BLaER1 treated with 17β-estradiol and CSF1 and Interleukin-3, amounts not matched to agents 10 nM and 100 nM (cell line): Measurements from ENCODE around the gene HOMER3.
A peak's percentile ranks its signal among the peaks of the same experiment; 100 is the strongest.

Source experiments
- H3K27ac ChIP-seq, 11 experiments: shearing (Covaris generic); formaldehyde crosslinking; 2 replicates each; pipeline ENCODE4 v1.8.1; 2022
- H3K27me3 ChIP-seq, 11 experiments: shearing (Covaris generic); formaldehyde crosslinking; 2 replicates each; pipeline ENCODE4 v1.8.1; 2022
- H3K36me3 ChIP-seq, 11 experiments: shearing (Covaris generic); formaldehyde crosslinking; 2 replicates each; pipeline ENCODE4 v1.8.1; 2022
- H3K4me1 ChIP-seq, 10 experiments: shearing (Covaris generic); formaldehyde crosslinking; 2 replicates each; pipeline ENCODE4 v1.8.1; 2022
- H3K4me2 ChIP-seq, 11 experiments: shearing (Covaris generic); formaldehyde crosslinking; 2 replicates each; pipeline ENCODE4 v1.8.1; 2022
- H3K4me3 ChIP-seq, 10 experiments: shearing (Covaris generic); formaldehyde crosslinking; 2 replicates each; pipeline ENCODE4 v1.8.1; 2022
- H3K9ac ChIP-seq, 11 experiments: shearing (Covaris generic); formaldehyde crosslinking; 2 replicates each; pipeline ENCODE4 v1.8.1; 2022
- H3K9me3 ChIP-seq, 11 experiments: shearing (Covaris generic); formaldehyde crosslinking; replicated peaks in 1 of 11; 2 replicates each; pipeline ENCODE4 v1.8.1; 2022
- H4K20me1 ChIP-seq, 11 experiments: shearing (Covaris generic); formaldehyde crosslinking; 2 replicates each; pipeline ENCODE4 v1.8.1; 2022
- Cebpa-rat ChIP-seq, 11 experiments: shearing (Covaris generic); IDR thresholded peaks; 2 replicates each; pipeline ENCODE4 v1.8.1; 2022

HOMER3 gene

GRCh38 chr19:18893587-18894253 lies 47.3 kb downstream of the HOMER3 start:
- Histone ChIP-seq H3K27ac (no peak overlapping the region), H3K4me1 (peaks cover 17 to 37% (median 29%) of the 10 kb centered on the region in 10 experiments; a peak in 18 of 20 replicates), H4K20me1 (peaks cover 0 to 52% (median 36%) of the 10 kb centered on the region in 11 experiments; a peak in 18 of 22 replicates), H3K4me2 (peak overlapping the region in 9 of 11 experiments; percentile 29 to 81 (median 74); a peak in 17 of 22 replicates), H3K36me3 (peaks cover 0 to 4% (median under 1%) of the 10 kb centered on the region in 11 experiments; a peak in 7 of 22 replicates), H3K9ac (peak overlapping the region in 2 of 11 experiments; percentile 13 to 15; a peak in 1 of 22 replicates), H3K9me3 (no peaks in the 10 kb centered on the region), H3K4me3 (no peak overlapping the region; a peak in 1 of 20 replicates), H3K27me3 (peaks cover 57 to 76% (median 71%) of the 10 kb centered on the region in 11 experiments)
- no peak for TF ChIP-seq Cebpa-rat (IDR thresholded peaks at IDR 0.05)

- Histone ChIP-seq H4K20me1 (peaks cover 0 to 18% (median 9%) of the 10 kb centered on the region in 11 experiments; a peak in 16 of 22 replicates), H3K36me3 (no peaks in the 10 kb centered on the region), H3K9ac (no peak overlapping the region), H3K4me3 (no peak overlapping the region), H3K4me2 (no peak overlapping the region), H3K4me1 (peaks cover 8 to 29% (median 21%) of the 10 kb centered on the region in 10 experiments; a peak in 18 of 20 replicates), H3K9me3 (no peaks in the 10 kb centered on the region), H3K27ac (no peak overlapping the region), H3K27me3 (peaks cover 29 to 42% (median 41%) of the 10 kb centered on the region in 11 experiments)
- TF ChIP-seq Cebpa-rat (IDR thresholded peaks at IDR 0.05): no peak
These were observed 50.9 kb downstream of the HOMER3 start for GRCh38 chr19:18889949-18890745.

- Histone ChIP-seq H3K4me1 (no peaks in the 10 kb centered on the region), H3K4me3 (no peak overlapping the region), H3K36me3 (no peaks in the 10 kb centered on the region), H3K9ac (no peak overlapping the region), H3K27me3 (peaks cover 0 to 11% (median 9%) of the 10 kb centered on the region in 11 experiments; a peak in 15 of 22 replicates), H3K27ac (no peak overlapping the region), H4K20me1 (peaks cover 0 to 4% (median 0%) of the 10 kb centered on the region in 11 experiments; a peak in 2 of 22 replicates), H3K4me2 (no peak overlapping the region), H3K9me3 (no peaks in the 10 kb centered on the region)
- no peak for TF ChIP-seq Cebpa-rat (IDR thresholded peaks at IDR 0.05)
These were observed 54.0 kb downstream of the HOMER3 start for GRCh38 chr19:18886972-18887371.

GRCh38 chr19:18883526-18884304 lies 57.3 kb downstream of the HOMER3 start:
- no peaks in the 10 kb centered on the region for H3K36me3 ChIP-seq
- no peak overlapping the region for H3K4me2 ChIP-seq
- H4K20me1 ChIP-seq: peaks cover 0 to 4% (median 0%) of the 10 kb centered on the region in 11 experiments; a peak in 1 of 22 replicates
- TF ChIP-seq Cebpa-rat (IDR thresholded peaks at IDR 0.05): no peak
- H3K9ac ChIP-seq: no peak overlapping the region
- H3K4me1 ChIP-seq: no peaks in the 10 kb centered on the region; a peak in 1 of 20 replicates
- no peaks in the 10 kb centered on the region for H3K9me3 ChIP-seq
- no peak overlapping the region for H3K4me3 ChIP-seq
- no peak overlapping the region for H3K27ac ChIP-seq
- H3K27me3 ChIP-seq: no peaks in the 10 kb centered on the region

GRCh38 chr19:18881491-18881890 lies 59.5 kb downstream of the HOMER3 start:
- Histone ChIP-seq H3K4me2 (no peak overlapping the region), H4K20me1 (no peaks in the 10 kb centered on the region), H3K36me3 (peaks cover 0 to 8% (median 0%) of the 10 kb centered on the region in 11 experiments; a peak in 3 of 22 replicates), H3K27me3 (no peaks in the 10 kb centered on the region), H3K9ac (no peak overlapping the region), H3K9me3 (peaks cover 7 to 11% (median 10%) of the 10 kb centered on the region in 11 experiments), H3K4me1 (no peaks in the 10 kb centered on the region; a peak in 1 of 20 replicates), H3K4me3 (no peak overlapping the region), H3K27ac (no peak overlapping the region)
- no peak for TF ChIP-seq Cebpa-rat (IDR thresholded peaks at IDR 0.05)

GRCh38 chr19:18879579-18880373 lies 61.2 kb downstream of the HOMER3 start:
- TF ChIP-seq Cebpa-rat (IDR thresholded peaks at IDR 0.05): no peak
- no peak overlapping the region for H3K4me3 ChIP-seq
- H3K4me2 ChIP-seq: no peak overlapping the region
- H3K9ac ChIP-seq: no peak overlapping the region
- H3K36me3 ChIP-seq: peaks cover 0 to 12% (median 0%) of the 10 kb centered on the region in 11 experiments; a peak in 5 of 22 replicates
- no peaks in the 10 kb centered on the region for H4K20me1 ChIP-seq
- no peaks in the 10 kb centered on the region for H3K27me3 ChIP-seq
- no peak overlapping the region for H3K27ac ChIP-seq
- peaks cover 0 to 6% (median 0%) of the 10 kb centered on the region in 10 experiments; a peak in 1 of 20 replicates for H3K4me1 ChIP-seq
- peaks cover 9 to 28% (median 24%) of the 10 kb centered on the region in 11 experiments for H3K9me3 ChIP-seq
